GM23338 (cell line): ENCODE measurements around the gene TAPBP.
"Not testable (repeated sequence)": the region's sequence is repeated elsewhere in the genome, so short reads cannot be mapped to it uniquely, and the experiment has no call there.

Experiments used
- CREB1 ChIP-seq: fragments of 250-450 bp; sonication (Bioruptor Pico); IDR thresholded peaks from 2 replicates; pipeline ENCODE4 v1.5.0; 2020; ENCODE audit warnings: low read depth, mild to moderate bottlenecking, moderate library complexity
- EZH2 ChIP-seq: fragments of 200-600 bp; sonication (generic); IDR thresholded peaks from one replicate; pipeline ENCODE4 v1.8.0; 2017; ENCODE audit warnings: antibody characterized with exemption, mild to moderate bottlenecking, low read depth; ENCODE audit not compliant: unreplicated experiment
- JUNB ChIP-seq: IDR thresholded peaks from one replicate; pipeline ENCODE4 v1.6.1; 2016; ENCODE audit warnings: antibody characterized with exemption; ENCODE audit not compliant: unreplicated experiment
- NANOG ChIP-seq: IDR thresholded peaks from 2 replicates; pipeline ENCODE4 v1.6.1; 2016; ENCODE audit warnings: antibody characterized with exemption, borderline replicate concordance
- POLR2AphosphoS5 ChIP-seq: IDR thresholded peaks from 2 replicates; pipeline ENCODE4 v1.6.1; 2016; ENCODE audit warnings: antibody characterized with exemption, low read depth
- REST ChIP-seq: IDR thresholded peaks from one replicate; pipeline ENCODE4 v1.6.1; 2018; ENCODE audit warnings: antibody characterized with exemption; ENCODE audit not compliant: unreplicated experiment
- STAT1 ChIP-seq: IDR thresholded peaks from one replicate; pipeline ENCODE4 v1.6.1; 2016; ENCODE audit warnings: antibody characterized with exemption; ENCODE audit not compliant: unreplicated experiment
- ZNF114 ChIP-seq: fragments of 250-450 bp; sonication (Bioruptor Pico); IDR thresholded peaks from 2 replicates; pipeline ENCODE4 v1.5.0; 2020; ENCODE audit warnings: mild to moderate bottlenecking, moderate library complexity
- ZNF331 ChIP-seq: fragments of 250-450 bp; sonication (Bioruptor Pico); IDR thresholded peaks from 2 replicates; pipeline ENCODE4 v1.5.0; 2020; ENCODE audit warnings: low read depth, mild to moderate bottlenecking, moderate library complexity
- TF ChIP-seq, protein P1 (sequence below), 2 experiments: fragments of 200-600 bp in 1 of 2; sonication (generic) in 1 of 2; conservative IDR thresholded peaks; 2 replicates each; pipeline versions ENCODE4 v1.5.1 to v1.6.1; 2016 to 2017; ENCODE audit warnings: antibody characterized with exemption in 2 of 2, low read depth in 2 of 2, mild to moderate bottlenecking in 2 of 2, moderate library complexity in 1 of 2

- TF ChIP-seq, protein P1, sequence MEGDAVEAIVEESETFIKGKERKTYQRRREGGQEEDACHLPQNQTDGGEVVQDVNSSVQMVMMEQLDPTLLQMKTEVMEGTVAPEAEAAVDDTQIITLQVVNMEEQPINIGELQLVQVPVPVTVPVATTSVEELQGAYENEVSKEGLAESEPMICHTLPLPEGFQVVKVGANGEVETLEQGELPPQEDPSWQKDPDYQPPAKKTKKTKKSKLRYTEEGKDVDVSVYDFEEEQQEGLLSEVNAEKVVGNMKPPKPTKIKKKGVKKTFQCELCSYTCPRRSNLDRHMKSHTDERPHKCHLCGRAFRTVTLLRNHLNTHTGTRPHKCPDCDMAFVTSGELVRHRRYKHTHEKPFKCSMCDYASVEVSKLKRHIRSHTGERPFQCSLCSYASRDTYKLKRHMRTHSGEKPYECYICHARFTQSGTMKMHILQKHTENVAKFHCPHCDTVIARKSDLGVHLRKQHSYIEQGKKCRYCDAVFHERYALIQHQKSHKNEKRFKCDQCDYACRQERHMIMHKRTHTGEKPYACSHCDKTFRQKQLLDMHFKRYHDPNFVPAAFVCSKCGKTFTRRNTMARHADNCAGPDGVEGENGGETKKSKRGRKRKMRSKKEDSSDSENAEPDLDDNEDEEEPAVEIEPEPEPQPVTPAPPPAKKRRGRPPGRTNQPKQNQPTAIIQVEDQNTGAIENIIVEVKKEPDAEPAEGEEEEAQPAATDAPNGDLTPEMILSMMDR (conservative IDR thresholded peaks at IDR 0.05; ENCODE audit: low read depth in 2 of 2) = not testable (repeated sequence)
- not testable (repeated sequence) for TF ChIP-seq EZH2; CREB1 (CRISPR knock-in tag); ZNF331 (CRISPR knock-in tag); REST; ZNF114 (CRISPR knock-in tag); JUNB; POLR2AphosphoS5; STAT1; NANOG
Observed at GRCh38 chr6:33343606-33343952, 29.7 kb upstream of the TAPBP start.
